Measurements from ENCODE around the gene MCOLN2. TPM values are rescaled to one million over a fixed set of nuclear protein-coding genes. Genes with fewer than 3 reads are reported as not detected.

Gene MCOLN2
- total RNA-seq, 2 donors from 2014 or later = 1.1 to 6.8 TPM

DNA sequence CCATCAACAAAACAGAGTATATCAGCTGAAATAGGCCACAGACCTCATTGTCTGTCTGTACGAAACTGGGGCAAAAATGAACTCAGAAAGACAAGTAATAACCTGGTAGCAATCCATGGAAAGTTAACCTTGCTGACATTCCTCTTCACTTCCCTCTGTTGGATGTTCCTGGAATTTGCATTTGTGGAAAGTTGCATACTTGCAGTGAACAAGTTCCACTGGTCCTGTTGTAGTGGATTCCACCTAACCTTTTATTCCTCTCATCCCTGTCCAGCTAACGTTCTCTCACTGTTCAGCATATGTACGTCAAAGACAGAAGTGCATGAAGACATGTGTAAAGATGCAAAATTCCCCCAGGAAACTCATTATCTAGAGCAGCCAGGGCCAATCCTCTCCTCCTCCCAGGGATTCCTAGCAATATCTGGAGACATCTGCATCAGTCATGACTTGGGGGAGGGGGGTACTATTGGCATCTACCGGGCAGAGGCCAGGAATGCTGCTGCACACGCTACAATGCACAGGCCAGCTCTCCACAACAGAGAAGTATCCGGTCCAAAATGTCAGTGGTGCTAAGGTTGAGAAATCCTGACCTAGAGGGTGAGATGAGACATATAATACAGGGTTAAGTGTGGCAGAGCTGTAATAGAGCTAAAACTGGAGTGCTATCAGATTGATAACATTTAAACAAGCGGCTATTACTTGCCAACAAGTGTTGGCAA, 112.1 kb downstream of the MCOLN2 start:
- WGBS = 45% methylated on average over 7 of the region's 7 CpGs
- intact Hi-C loops (cut with DNase I) = no loop called here

DNA sequence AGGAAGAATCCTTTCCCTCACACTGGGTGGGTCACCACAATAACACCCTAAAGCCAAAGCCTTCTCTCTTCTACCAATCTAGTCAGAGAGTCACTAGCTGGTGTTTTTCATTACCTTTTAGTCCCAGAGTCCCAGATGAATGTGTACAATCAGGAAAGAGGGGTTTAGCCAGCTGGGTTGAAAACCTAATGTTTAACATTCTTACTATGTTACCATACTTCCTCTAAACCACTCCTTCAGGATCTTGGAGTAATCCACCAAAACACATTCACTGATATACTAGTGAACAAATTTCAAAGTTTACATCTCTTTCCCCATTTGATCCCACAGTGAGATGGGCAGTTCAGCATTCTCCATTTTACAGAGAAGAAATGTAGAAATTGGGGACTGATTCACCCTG, 113.6 kb downstream of the MCOLN2 start:
- no peak overlapping the region for H3K27ac ChIP-seq
- H3K9me3 ChIP-seq = no peaks in the 10 kb centered on the region
- H3K4me3 ChIP-seq = no peak overlapping the region
- intact Hi-C loops (cut with DNase I) = no loop called here
- H3K27me3 ChIP-seq (replicated peaks; ENCODE audit: insufficient read depth) = no peaks in the 10 kb centered on the region
- no peak for TF ChIP-seq POLR2AphosphoS5 (IDR thresholded peaks at IDR 0.05)
- TF ChIP-seq POLR2A (IDR thresholded peaks at IDR 0.05) = no peak
- TF ChIP-seq, protein P1, sequence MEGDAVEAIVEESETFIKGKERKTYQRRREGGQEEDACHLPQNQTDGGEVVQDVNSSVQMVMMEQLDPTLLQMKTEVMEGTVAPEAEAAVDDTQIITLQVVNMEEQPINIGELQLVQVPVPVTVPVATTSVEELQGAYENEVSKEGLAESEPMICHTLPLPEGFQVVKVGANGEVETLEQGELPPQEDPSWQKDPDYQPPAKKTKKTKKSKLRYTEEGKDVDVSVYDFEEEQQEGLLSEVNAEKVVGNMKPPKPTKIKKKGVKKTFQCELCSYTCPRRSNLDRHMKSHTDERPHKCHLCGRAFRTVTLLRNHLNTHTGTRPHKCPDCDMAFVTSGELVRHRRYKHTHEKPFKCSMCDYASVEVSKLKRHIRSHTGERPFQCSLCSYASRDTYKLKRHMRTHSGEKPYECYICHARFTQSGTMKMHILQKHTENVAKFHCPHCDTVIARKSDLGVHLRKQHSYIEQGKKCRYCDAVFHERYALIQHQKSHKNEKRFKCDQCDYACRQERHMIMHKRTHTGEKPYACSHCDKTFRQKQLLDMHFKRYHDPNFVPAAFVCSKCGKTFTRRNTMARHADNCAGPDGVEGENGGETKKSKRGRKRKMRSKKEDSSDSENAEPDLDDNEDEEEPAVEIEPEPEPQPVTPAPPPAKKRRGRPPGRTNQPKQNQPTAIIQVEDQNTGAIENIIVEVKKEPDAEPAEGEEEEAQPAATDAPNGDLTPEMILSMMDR (IDR thresholded peaks at IDR 0.05) = no peak
- H3K36me3 ChIP-seq = no peaks in the 10 kb centered on the region
- DNase-seq (ENCODE audit: low spot score) = no peak
- H3K4me1 ChIP-seq (replicated peaks) = no peaks in the 10 kb centered on the region

More for the DNA sequence above, 112.1 kb downstream of the MCOLN2 start:
- H3K9me3 ChIP-seq = no peaks in the 10 kb centered on the region
- H3K4me3 ChIP-seq = no peak overlapping the region
- no peaks in the 10 kb centered on the region for H3K36me3 ChIP-seq
- no peaks in the 10 kb centered on the region for H3K27me3 ChIP-seq (replicated peaks; ENCODE audit: insufficient read depth)
- H3K4me1 ChIP-seq (replicated peaks) = no peaks in the 10 kb centered on the region
- no peak overlapping the region for H3K27ac ChIP-seq
- DNase-seq (ENCODE audit: low spot score) = no peak
- TF ChIP-seq, protein P1 (IDR thresholded peaks at IDR 0.05) = no peak
- TF ChIP-seq POLR2A (IDR thresholded peaks at IDR 0.05) = no peak
- no peak for TF ChIP-seq POLR2AphosphoS5 (IDR thresholded peaks at IDR 0.05)

- intact Hi-C loops (cut with DNase I) = no loop called here
- Histone ChIP-seq H3K9me3 (no peaks in the 10 kb centered on the region), H3K27ac (no peak overlapping the region), H3K4me1 (replicated peaks) (no peaks in the 10 kb centered on the region), H3K36me3 (no peaks in the 10 kb centered on the region), H3K4me3 (no peak overlapping the region), H3K27me3 (replicated peaks; ENCODE audit: insufficient read depth) (no peaks in the 10 kb centered on the region)
- no peak for DNase-seq (ENCODE audit: low spot score)
- WGBS = 79% methylated on average over 4 of the region's 4 CpGs
- TF ChIP-seq POLR2A (IDR thresholded peaks at IDR 0.05) (no peak), POLR2AphosphoS5 (IDR thresholded peaks at IDR 0.05) (no peak)
- TF ChIP-seq, protein P1 (IDR thresholded peaks at IDR 0.05) = no peak
Measured at GRCh38 chr1:84877592-84877991, 119.3 kb downstream of the MCOLN2 start.

GRCh38 chr1:84876353-84876752, 120.6 kb downstream of the MCOLN2 start:
- intact Hi-C loops (cut with DNase I) = no loop called here
- Histone ChIP-seq H3K9me3 (no peaks in the 10 kb centered on the region), H3K4me3 (no peak overlapping the region), H3K4me1 (replicated peaks) (no peaks in the 10 kb centered on the region), H3K36me3 (no peaks in the 10 kb centered on the region), H3K27me3 (replicated peaks; ENCODE audit: insufficient read depth) (no peaks in the 10 kb centered on the region), H3K27ac (no peak overlapping the region)
- WGBS = 86% methylated on average over 5 of the region's 5 CpGs
- DNase-seq (ENCODE audit: low spot score) = no peak
- no peak for TF ChIP-seq POLR2AphosphoS5 (IDR thresholded peaks at IDR 0.05)
- TF ChIP-seq, protein P1 (IDR thresholded peaks at IDR 0.05) = no peak
- no peak for TF ChIP-seq POLR2A (IDR thresholded peaks at IDR 0.05)

Other genes starting within 250 kb of the MCOLN2 start
- gene LPAR3, start 103.9 kb downstream of the MCOLN2 start, total RNA-seq = 100 to 1,000 TPM in 1 of 2 donors, 10 to 100 TPM in 1; 81.6 to 131 TPM
- gene MCOLN3, start 51.4 kb upstream of the MCOLN2 start, total RNA-seq = 1 to 10 TPM in 1 of 2 donors, under 1 TPM in 1; 0.23 to 1.6 TPM
- 1 to 10 TPM; 6.6 to 8.4 TPM for gene SYDE2, start 203.9 kb upstream of the MCOLN2 start, total RNA-seq

All from prostate gland (tissue), 2 donors.